HG02623 (cell line): ENCODE measurements around the gene RASD1.
"Not testable (repeated sequence)": the region's sequence is repeated elsewhere in the genome, so short reads cannot be mapped to it uniquely, and the experiment has no call there.

Experiments
- ATAC-seq: cut with Tn5 transposase; IDR thresholded peaks from one replicate; pipeline ENCODE4 v1.9.1; 2021; ENCODE audit warnings: moderate library complexity; ENCODE audit not compliant: unreplicated experiment

The RASD1 gene

GRCh38 chr17:17497845-17498520 is 1.8 kb upstream of the RASD1 start:
- no peak for ATAC-seq

GRCh38 chr17:17497065-17497844 is 1.1 kb upstream of the RASD1 start:
- no peak for ATAC-seq

- no peak for ATAC-seq
Observed at GRCh38 chr17:17495536-17496188, 533 bp downstream of the RASD1 start.

- no peak for ATAC-seq
Observed at GRCh38 chr17:17494870-17495535, 1.2 kb downstream of the RASD1 start.

- no peak for ATAC-seq
Observed at GRCh38 chr17:17494499-17494869, 1.7 kb downstream of the RASD1 start.

GRCh38 chr17:17493986-17494466 is 2.2 kb downstream of the RASD1 start:
- ATAC-seq = no peak

GRCh38 chr17:17493249-17493985 is 2.8 kb downstream of the RASD1 start:
- ATAC-seq = no peak

GRCh38 chr17:17492571-17492970 is 3.6 kb downstream of the RASD1 start:
- ATAC-seq = no peak

- no peak for ATAC-seq
Observed at GRCh38 chr17:17492085-17492484, 4.1 kb downstream of the RASD1 start.

- no peak for ATAC-seq
Observed at GRCh38 chr17:17491546-17491988, 4.6 kb downstream of the RASD1 start.

- no peak for ATAC-seq
Observed at GRCh38 chr17:17491031-17491471, 5.1 kb downstream of the RASD1 start.

GRCh38 chr17:17487998-17488397 is 8.2 kb downstream of the RASD1 start:
- no peak for ATAC-seq

- not testable (repeated sequence) for ATAC-seq
Observed at GRCh38 chr17:17486416-17486815, 9.8 kb downstream of the RASD1 start.

GRCh38 chr17:17485420-17485819 is 10.8 kb downstream of the RASD1 start:
- no peak for ATAC-seq

- ATAC-seq = no peak
Observed at GRCh38 chr17:17484451-17484899, 11.7 kb downstream of the RASD1 start.

- ATAC-seq = no peak
Observed at GRCh38 chr17:17481860-17482259, 14.3 kb downstream of the RASD1 start.

GRCh38 chr17:17480593-17481148 is 15.5 kb downstream of the RASD1 start:
- ATAC-seq = no peak

GRCh38 chr17:17479209-17479608 is 17.0 kb downstream of the RASD1 start:
- ATAC-seq = no peak

- ATAC-seq = peak; percentile 85
Observed at GRCh38 chr17:17476865-17477467, 19.2 kb downstream of the RASD1 start, which contains the start of gene MED9. Gene MED9, plus strand, starts transcription at chr17:17477000. Its CDS starts 42 bp downstream, at chr17:17477042.
